BLaER1 treated with 17β-estradiol and CSF1 and Interleukin-3, amounts not matched to agents 10 nM and 100 nM (cell line): ENCODE measurements around the gene PTK7.

ENCODE experiments used
- H3K27ac ChIP-seq, 11 experiments: shearing (Covaris generic); formaldehyde crosslinking; 2 replicates each; pipeline ENCODE4 v1.8.1; 2022
- H3K27me3 ChIP-seq, 11 experiments: shearing (Covaris generic); formaldehyde crosslinking; 2 replicates each; pipeline ENCODE4 v1.8.1; 2022
- H3K36me3 ChIP-seq, 11 experiments: shearing (Covaris generic); formaldehyde crosslinking; 2 replicates each; pipeline ENCODE4 v1.8.1; 2022
- H3K4me1 ChIP-seq, 10 experiments: shearing (Covaris generic); formaldehyde crosslinking; 2 replicates each; pipeline ENCODE4 v1.8.1; 2022
- H3K4me2 ChIP-seq, 11 experiments: shearing (Covaris generic); formaldehyde crosslinking; 2 replicates each; pipeline ENCODE4 v1.8.1; 2022
- H3K4me3 ChIP-seq, 10 experiments: shearing (Covaris generic); formaldehyde crosslinking; 2 replicates each; pipeline ENCODE4 v1.8.1; 2022
- H3K9ac ChIP-seq, 11 experiments: shearing (Covaris generic); formaldehyde crosslinking; 2 replicates each; pipeline ENCODE4 v1.8.1; 2022
- H3K9me3 ChIP-seq, 11 experiments: shearing (Covaris generic); formaldehyde crosslinking; replicated peaks in 1 of 11; 2 replicates each; pipeline ENCODE4 v1.8.1; 2022
- H4K20me1 ChIP-seq, 11 experiments: shearing (Covaris generic); formaldehyde crosslinking; 2 replicates each; pipeline ENCODE4 v1.8.1; 2022
- Cebpa-rat ChIP-seq, 11 experiments: shearing (Covaris generic); IDR thresholded peaks; 2 replicates each; pipeline ENCODE4 v1.8.1; 2022

PTK7 gene

DNA sequence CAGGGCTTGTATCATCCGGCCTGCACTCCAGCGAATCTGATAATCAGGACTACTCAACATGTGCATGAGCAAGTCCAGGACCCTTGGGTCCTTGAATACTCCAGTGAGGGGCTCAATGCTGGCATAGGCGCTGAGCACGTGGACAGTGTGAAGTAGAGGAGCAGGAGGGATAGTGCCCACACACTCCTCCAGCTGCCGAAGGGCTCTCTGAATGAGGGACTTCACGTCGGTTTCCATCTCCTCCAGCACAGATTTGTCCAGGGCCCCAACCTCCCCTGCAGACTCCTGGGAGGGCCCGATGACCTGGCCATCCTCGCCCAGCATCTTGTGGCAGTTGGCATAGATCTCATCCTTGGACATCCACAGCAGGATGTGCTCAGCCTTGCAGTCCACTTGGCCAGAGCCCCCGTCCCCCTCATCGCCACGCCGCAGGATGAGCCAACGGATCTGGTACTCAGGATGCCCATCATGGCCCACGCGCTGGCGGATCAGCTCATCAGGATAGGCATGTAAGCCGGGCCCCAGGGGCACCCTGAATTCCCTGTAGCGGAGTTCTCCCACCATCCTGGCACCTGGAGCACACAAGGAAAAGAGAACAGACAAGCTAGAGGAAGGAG is 23.8 kb upstream of the PTK7 start:
- Histone ChIP-seq H3K36me3 (peaks cover 44 to 71% (median 61%) of the 10 kb centered on the region in 11 experiments), H4K20me1 (no peaks in the 10 kb centered on the region; a peak in 1 of 22 replicates), H3K4me3 (peak overlapping the region in 8 of 10 experiments; percentile 68 to 86 (median 76); a peak in 9 of 20 replicates), H3K27me3 (no peaks in the 10 kb centered on the region), H3K9ac (peak overlapping the region; percentile 86 to 94 (median 90); a peak in 19 of 22 replicates), H3K4me1 (peaks cover 22 to 43% (median 37%) of the 10 kb centered on the region in 10 experiments), H3K9me3 (no peaks in the 10 kb centered on the region), H3K4me2 (peak overlapping the region; percentile 89 to 99 (median 96)), H3K27ac (peak overlapping the region in 9 of 11 experiments; percentile 88 to 93 (median 91); a peak in 14 of 22 replicates)
- no peak for TF ChIP-seq Cebpa-rat (IDR thresholded peaks at IDR 0.05)

DNA sequence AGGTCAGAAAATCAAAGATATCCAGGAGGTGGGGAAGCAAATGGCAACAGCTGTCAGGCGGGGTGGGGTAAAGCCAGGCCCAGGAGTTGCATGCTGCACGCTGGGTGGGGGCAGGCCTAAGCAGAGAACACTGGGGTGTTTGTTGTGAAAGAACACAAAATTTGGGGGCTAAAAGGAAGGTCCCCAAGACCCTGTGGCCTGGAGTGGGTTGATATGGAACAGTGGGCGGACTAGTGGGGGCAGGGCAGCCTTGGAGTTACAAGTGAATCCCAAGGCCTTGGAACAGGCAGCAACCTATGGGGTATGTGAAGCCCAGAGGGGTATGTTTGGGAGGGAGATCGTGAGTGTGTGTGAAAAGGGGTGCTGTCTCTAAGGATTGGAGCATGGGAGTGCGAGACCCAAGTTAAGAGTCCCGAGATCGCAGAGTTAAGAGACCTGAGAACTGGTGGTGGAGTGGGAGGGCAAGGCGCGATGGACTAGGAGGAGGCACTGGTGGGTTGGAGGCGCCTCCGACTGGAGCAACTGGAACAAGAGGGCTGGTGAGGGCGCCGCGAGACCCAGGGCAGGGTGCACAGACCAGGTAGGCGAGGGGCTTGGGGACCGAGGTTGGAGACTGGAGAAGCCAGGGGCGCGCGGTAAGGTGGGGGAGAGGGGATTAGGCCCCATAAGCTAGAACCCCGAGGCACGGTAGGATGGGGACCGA is 23.1 kb upstream of the PTK7 start:
- no peaks in the 10 kb centered on the region for H3K9me3 ChIP-seq
- H3K27me3 ChIP-seq = no peaks in the 10 kb centered on the region
- H4K20me1 ChIP-seq = no peaks in the 10 kb centered on the region
- peaks cover 26 to 46% (median 41%) of the 10 kb centered on the region in 10 experiments for H3K4me1 ChIP-seq
- H3K9ac ChIP-seq = peak overlapping the region; percentile 86 to 94 (median 90)
- no peak for TF ChIP-seq Cebpa-rat (IDR thresholded peaks at IDR 0.05)
- H3K27ac ChIP-seq = peak overlapping the region; percentile 88 to 93 (median 91)
- H3K4me3 ChIP-seq = peak overlapping the region; percentile 68 to 86 (median 74)
- H3K36me3 ChIP-seq = peaks cover 49 to 72% (median 61%) of the 10 kb centered on the region in 11 experiments
- peak overlapping the region; percentile 89 to 99 (median 96) for H3K4me2 ChIP-seq

DNA sequence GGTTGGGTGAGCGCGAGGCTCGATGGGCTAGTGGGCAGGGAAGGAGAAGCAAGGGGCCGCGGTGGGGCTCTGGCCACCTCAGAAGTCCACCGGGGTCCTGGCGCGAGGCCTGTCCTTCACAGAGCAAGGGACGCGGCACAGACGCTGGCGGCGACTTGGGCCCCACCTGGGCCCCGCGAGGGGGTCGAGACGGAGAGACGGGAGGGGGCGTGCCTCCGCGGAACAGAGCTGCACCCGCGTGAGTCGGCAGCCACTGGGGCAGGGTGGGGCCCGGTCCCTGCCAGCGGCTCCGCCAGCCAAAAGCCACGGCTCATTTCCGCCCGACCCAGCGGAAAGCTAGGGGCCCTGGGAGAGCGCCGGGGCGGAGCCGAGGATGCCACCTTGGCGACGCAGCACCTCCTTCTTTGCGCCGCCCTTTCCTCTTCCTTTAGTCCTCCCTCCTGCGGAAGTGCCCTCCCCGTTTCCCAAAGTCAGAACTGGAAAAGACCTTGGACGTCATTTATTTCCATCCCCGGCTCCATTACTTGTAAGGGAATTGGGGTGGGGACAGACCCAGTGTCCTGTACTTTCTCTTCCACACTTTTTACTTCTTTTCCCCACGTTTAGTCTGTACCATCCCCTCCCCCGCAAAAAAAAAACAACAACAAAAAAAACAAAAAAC is 22.4 kb upstream of the PTK7 start, which contains the start of gene CUL7:
Gene CUL7, minus strand, starts transcription at position 307 of the 661 bp plus-strand sequence. CDS start 1,063 bp downstream, outside the sequence.
- Histone ChIP-seq H3K4me1 (peaks cover 33 to 53% (median 47%) of the 10 kb centered on the region in 10 experiments), H3K4me3 (peak within 1 kb of the TSS; percentile 68 to 86 (median 74)), H4K20me1 (no peaks in the 10 kb centered on the region), H3K9me3 (no peaks in the 10 kb centered on the region), H3K27ac (peak within 1 kb of the TSS; percentile 88 to 93 (median 91)), H3K27me3 (no peaks in the 10 kb centered on the region), H3K36me3 (peaks cover 44 to 67% (median 58%) of the 10 kb centered on the region in 11 experiments), H3K4me2 (peak within 1 kb of the TSS; percentile 89 to 99 (median 96)), H3K9ac (peak within 1 kb of the TSS; percentile 86 to 94 (median 90))
- TF ChIP-seq Cebpa-rat (IDR thresholded peaks at IDR 0.05) = no peak

- no peak for TF ChIP-seq Cebpa-rat (IDR thresholded peaks at IDR 0.05)
- peak overlapping the region; percentile 88 to 93 (median 91) for H3K27ac ChIP-seq
- H3K4me2 ChIP-seq = peak overlapping the region; percentile 89 to 99 (median 96)
- peak overlapping the region; percentile 86 to 94 (median 90); a peak in 21 of 22 replicates for H3K9ac ChIP-seq
- peak overlapping the region; percentile 68 to 86 (median 74) for H3K4me3 ChIP-seq
- no peaks in the 10 kb centered on the region for H3K27me3 ChIP-seq
- H3K36me3 ChIP-seq = peaks cover 38 to 61% (median 52%) of the 10 kb centered on the region in 11 experiments
- no peaks in the 10 kb centered on the region for H3K9me3 ChIP-seq
- H3K4me1 ChIP-seq = peaks cover 35 to 53% (median 48%) of the 10 kb centered on the region in 10 experiments
- no peaks in the 10 kb centered on the region for H4K20me1 ChIP-seq
Measured at GRCh38 chr6:43054206-43054943, 21.7 kb upstream of the PTK7 start.

- no peak overlapping the region for H3K4me2 ChIP-seq
- no peaks in the 10 kb centered on the region for H3K9me3 ChIP-seq
- no peak overlapping the region for H3K27ac ChIP-seq
- H3K4me3 ChIP-seq = no peak overlapping the region
- peak overlapping the region in 1 of 11 experiments; percentile 19; a peak in 1 of 22 replicates for H3K9ac ChIP-seq
- H3K4me1 ChIP-seq = peaks cover 41 to 57% (median 52%) of the 10 kb centered on the region in 10 experiments
- H3K27me3 ChIP-seq = no peaks in the 10 kb centered on the region
- peaks cover 30 to 46% (median 40%) of the 10 kb centered on the region in 11 experiments for H3K36me3 ChIP-seq
- H4K20me1 ChIP-seq = no peaks in the 10 kb centered on the region
- TF ChIP-seq Cebpa-rat (IDR thresholded peaks at IDR 0.05) = no peak
Measured at GRCh38 chr6:43055966-43056365, 20.1 kb upstream of the PTK7 start.

- H3K9me3 ChIP-seq = no peaks in the 10 kb centered on the region
- peak overlapping the region; percentile 76 to 98 (median 90) for H3K4me3 ChIP-seq
- no peak for TF ChIP-seq Cebpa-rat (IDR thresholded peaks at IDR 0.05)
- peak overlapping the region; percentile 83 to 95 (median 92) for H3K9ac ChIP-seq
- peaks cover 25 to 36% (median 32%) of the 10 kb centered on the region in 10 experiments for H3K4me1 ChIP-seq
- peak overlapping the region; percentile 82 to 96 (median 92) for H3K27ac ChIP-seq
- H3K4me2 ChIP-seq = peak overlapping the region; percentile 81 to 99 (median 91)
- no peaks in the 10 kb centered on the region for H3K27me3 ChIP-seq
- H4K20me1 ChIP-seq = no peaks in the 10 kb centered on the region
- peaks cover 30 to 50% (median 41%) of the 10 kb centered on the region in 11 experiments for H3K36me3 ChIP-seq
Measured at GRCh38 chr6:43058531-43058930, 17.6 kb upstream of the PTK7 start.

GRCh38 chr6:43059168-43060033 is 16.7 kb upstream of the PTK7 start, which contains the start of the genes KLC4 and MRPL2:
Gene KLC4, plus strand, starts transcription at chr6:43059631. Its CDS starts 1,705 bp downstream, at chr6:43061336.
Gene MRPL2, minus strand, starts transcription at chr6:43059434. Its CDS starts 53 bp downstream, at chr6:43059381.
- H3K4me2 ChIP-seq = peak within 1 kb of the TSS; percentile 86 to 99 (median 95)
- H3K9ac ChIP-seq = peak within 1 kb of the TSS; percentile 83 to 95 (median 92)
- H4K20me1 ChIP-seq = no peaks in the 10 kb centered on the region
- TF ChIP-seq Cebpa-rat (IDR thresholded peaks at IDR 0.05) = no peak
- no peaks in the 10 kb centered on the region for H3K27me3 ChIP-seq
- H3K4me1 ChIP-seq = peaks cover 20 to 31% (median 26%) of the 10 kb centered on the region in 10 experiments
- peak within 1 kb of the TSS; percentile 82 to 96 (median 92) for H3K27ac ChIP-seq
- peaks cover 30 to 55% (median 41%) of the 10 kb centered on the region in 11 experiments for H3K36me3 ChIP-seq
- peak within 1 kb of the TSS; percentile 76 to 98 (median 90) for H3K4me3 ChIP-seq
- H3K9me3 ChIP-seq = no peaks in the 10 kb centered on the region
